HG03521 (cell line): ENCODE measurements around the gene JCHAIN.
"Not testable (repeated sequence)": the region's sequence is repeated elsewhere in the genome, so short reads cannot be mapped to it uniquely, and the experiment has no call there.

Source experiments
- ATAC-seq: cut with Tn5 transposase; IDR thresholded peaks from one replicate; pipeline ENCODE4 v1.9.1; 2021; ENCODE audit warnings: mild to moderate bottlenecking, moderate library complexity; ENCODE audit not compliant: unreplicated experiment

Gene JCHAIN

GRCh38 chr4:70666369-70666768 lies at the start of gene JCHAIN:
JCHAIN (minus strand) TSS chr4:70666508; CDS start chr4:70666490, 18 bp downstream.
- no peak for ATAC-seq

DNA sequence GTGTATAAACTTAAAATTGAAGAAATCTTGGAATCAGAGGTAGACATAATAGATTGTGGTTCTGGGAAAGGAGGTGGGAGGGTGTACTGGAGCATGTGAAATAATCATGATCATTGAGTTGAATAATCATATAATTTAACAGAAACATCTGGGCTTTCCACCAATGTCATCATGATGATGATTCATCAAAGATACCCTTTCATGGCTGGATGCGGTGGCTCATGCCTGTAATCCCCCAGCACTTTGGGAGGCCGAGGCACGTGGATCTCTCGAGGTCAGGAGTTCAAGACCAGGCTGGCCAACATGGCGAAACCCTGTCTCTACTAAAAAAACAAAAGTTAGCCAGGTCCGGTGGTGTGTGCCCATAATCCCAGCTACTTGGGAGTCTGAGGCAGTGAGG lies 48.8 kb upstream of the JCHAIN start:
- no peak for ATAC-seq

GRCh38 chr4:70714079-70714887 lies 48.0 kb upstream of the JCHAIN start:
- peak; percentile 51 for ATAC-seq

- ATAC-seq: peak; percentile 12
These were observed 47.3 kb upstream of the JCHAIN start for GRCh38 chr4:70713453-70714078.

DNA sequence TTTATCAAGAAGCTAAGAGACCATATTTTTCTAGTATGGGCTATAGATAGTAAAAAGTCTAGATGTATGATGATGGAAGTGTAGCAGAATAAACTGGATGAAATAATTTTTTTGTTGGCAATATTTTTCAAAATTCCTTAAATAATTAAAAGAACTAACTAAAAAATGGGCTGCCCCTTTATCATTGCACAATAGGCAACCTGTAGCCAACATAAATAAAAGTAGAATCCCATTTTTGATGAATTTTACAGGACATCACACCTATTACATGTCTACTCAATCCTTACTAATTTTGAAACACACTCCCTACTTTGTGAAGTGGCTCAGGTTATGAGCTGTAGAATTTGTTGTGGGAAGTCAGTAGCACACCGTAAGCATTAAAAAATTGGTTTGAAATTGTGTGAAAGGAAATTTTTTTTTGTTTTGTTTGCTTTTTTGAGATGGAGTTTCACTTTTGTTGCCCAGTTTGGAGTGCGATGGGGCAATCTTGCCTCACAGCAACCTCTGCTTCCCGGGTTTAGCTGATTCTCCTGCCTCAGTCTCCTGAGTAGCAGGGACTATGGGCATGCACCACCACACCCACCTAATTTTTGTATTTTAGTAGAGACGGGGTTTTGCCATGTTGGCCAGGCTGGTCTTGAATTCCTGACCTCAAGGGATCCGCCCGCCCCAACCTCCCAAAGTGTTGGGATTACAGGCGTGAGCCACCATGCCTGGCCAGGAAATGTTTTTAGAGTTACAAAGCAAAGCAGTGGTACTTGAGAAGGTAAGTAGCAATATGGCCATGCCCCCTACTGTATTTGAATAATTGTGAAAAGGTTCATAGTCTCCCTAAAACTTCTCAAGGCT lies 46.5 kb upstream of the JCHAIN start:
- no peak for ATAC-seq

- ATAC-seq: no peak
These were observed 45.8 kb upstream of the JCHAIN start for GRCh38 chr4:70712150-70712549.

GRCh38 chr4:70711599-70711998 lies 45.3 kb upstream of the JCHAIN start:
- no peak for ATAC-seq

DNA sequence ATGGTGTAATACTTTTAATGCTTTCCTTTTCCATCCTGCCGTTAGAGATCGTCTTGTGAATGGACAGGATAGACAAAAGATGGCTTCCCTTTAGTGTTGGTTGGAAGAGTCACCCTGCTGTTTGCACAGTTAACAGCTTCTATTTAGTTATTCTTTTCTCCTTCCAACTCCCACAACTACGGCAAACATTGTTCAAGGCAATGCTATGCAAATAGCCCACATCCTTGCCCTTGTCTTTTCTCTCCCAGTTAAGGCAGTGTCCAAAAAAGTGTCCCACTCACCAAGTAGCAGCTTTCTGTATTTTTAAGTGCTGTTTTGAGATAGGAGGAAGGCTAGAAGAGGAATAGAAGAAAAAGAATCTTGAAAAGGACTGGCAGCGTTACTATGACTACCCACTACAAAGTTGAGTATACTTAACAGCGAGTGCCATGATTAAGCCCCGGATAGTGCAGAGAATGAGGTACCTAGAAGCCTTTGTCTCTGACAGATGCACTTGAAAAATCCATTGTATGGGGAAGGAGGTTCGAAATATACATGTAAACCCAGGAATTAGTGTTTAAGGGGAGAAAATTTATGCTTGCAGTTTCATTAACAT lies 43.4 kb upstream of the JCHAIN start:
- no peak for ATAC-seq

DNA sequence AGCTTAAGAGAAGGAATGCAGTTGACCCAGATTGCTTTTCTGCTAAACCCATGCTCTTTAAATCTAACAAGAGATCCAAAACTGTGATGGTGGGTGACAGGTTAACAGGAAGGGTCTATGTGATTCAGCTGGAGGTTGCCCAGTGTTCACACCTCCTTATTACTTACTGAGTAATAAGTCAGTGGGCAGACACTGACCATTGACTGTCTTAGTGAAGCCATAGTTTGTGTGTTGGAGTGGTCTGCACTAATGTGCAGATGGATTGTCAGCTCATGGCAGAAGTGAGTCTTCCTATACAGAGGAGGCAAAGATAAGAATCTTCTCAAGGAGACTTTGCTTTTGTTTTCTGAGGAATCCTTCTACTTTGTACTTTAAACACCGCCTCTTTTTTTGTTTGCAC lies 40.2 kb upstream of the JCHAIN start:
- ATAC-seq: no peak

- ATAC-seq: no peak
These were observed 39.7 kb upstream of the JCHAIN start for GRCh38 chr4:70706044-70706461.

DNA sequence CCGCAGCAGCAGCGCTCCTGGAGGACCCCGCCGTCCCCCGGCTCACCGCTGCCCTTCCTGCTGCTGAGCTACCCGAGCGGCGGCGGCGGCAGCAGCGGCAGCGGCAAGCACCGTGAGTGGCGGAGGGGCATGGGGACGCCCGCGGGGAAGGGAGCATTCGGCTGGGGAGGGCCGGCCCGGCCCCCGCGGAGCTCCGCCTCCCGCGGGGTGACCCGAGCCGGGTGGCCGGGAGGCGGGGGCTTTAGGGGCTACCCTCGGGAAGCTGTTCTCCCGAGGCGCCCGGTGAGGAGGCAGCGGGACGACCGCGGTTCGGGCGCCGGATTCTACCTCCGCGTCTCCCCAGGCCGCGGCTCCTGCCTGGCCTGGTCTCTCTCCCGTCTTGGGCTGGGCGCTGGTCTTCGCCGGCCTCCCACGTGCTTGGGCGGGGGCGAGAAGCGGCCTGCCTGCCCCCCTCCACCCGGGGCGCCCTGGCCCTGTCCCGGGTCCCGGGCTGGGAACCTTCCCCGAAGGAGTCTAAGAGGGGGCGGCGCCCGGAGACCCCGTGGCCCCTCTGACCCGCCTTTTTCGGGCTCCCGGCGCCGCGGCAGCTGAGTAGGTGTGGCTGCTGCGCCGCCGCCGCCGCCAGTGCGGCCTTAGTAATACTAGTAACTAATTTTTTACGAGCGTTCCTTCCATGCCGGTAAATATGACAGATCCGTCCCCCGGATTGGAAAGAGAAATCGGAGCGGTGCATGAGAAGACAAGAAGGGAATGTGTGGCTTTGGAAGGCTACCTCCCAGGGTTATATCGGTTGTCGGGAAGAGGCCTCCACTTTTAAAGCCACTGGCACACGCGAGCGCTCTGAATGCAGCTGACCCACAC lies 39.1 kb upstream of the JCHAIN start:
- ATAC-seq: peak; percentile 55

- peak; percentile 26 for ATAC-seq
These were observed 38.5 kb upstream of the JCHAIN start for GRCh38 chr4:70704931-70705182.

DNA sequence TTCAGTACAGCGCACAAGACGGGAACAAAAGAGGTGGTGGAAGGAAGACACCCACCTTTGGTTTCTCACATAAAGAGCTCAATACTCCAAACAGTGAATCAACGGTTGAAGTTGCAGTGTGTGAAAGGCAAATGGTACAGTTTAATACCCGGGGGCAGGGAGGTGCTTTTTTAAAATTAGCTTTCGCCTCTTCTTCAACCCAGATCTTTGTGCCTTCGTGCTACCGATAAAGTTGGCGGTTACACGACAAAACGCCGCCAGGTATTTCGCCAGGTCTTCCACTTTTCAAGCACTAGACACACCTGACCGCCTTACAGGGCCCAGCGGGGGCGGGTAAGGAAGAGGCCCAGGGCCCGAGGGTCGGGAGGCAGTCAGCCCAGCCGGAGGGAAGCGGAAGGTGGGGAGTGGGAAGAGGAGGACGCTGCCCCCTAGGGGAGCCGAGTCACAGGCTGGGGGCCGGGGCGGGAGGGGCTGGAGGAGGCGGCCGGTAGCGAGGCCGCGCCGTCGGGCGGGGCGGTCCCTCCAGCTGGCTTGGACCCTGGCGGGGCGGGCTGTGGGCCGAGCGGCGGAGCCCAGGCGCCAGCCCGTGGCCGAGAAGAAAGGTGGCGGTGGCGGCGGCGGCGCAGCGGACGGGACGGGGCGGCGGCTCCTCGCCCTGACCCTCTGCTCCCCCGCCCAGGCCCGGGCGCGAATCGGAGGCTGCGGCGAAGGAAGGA lies 38.1 kb upstream of the JCHAIN start:
- peak; percentile 59 for ATAC-seq

DNA sequence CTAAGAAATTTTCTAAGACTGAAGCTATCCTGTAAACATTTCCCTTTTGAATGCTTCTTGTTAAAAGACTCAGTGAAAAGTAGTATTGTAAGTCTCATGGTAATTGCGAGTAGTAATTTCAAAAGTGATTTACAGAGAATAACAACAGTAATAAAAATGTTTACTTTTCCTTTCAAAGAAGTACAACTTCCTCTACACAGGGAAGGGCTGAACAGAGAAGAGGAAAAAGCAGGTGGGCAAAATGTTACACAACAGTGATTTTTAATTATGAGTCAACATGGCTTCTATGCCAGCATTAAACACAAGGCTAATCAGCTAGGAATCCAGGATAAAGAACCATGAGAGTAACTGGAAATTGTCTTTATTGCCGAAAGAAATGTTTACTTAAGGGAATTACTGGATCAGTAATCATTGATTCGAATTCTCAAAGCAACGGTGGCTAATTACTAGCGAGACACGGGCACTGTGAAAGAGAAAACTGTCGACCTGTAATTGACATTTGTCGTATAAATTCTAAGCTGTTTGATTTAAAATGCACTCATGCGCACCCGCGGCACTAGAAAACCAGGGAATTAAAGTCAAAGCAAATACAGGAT lies 37.4 kb upstream of the JCHAIN start:
- no peak for ATAC-seq

- not testable (repeated sequence) for ATAC-seq
These were observed 36.3 kb upstream of the JCHAIN start for GRCh38 chr4:70702592-70702991.

DNA sequence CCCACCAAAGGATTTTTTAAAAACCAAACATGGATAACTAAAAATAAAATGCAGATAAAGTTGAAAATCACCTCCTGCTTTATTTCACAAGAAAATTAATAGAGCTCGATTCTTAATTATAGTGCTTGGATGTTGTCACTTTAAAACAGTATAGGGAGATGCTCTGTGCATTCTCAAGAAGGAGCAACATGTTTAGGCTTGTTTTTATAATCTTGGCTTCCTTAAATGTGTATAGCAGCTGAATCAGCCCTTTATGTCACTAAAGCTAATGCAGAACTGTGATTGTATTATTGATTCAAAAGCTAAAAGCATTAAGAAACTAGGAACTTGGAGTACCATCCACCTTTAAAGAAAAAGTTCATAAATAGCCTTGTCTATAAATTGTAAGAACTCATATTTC lies 35.0 kb upstream of the JCHAIN start:
- no peak for ATAC-seq

- no peak for ATAC-seq
These were observed 34.4 kb upstream of the JCHAIN start for GRCh38 chr4:70700712-70701111.

DNA sequence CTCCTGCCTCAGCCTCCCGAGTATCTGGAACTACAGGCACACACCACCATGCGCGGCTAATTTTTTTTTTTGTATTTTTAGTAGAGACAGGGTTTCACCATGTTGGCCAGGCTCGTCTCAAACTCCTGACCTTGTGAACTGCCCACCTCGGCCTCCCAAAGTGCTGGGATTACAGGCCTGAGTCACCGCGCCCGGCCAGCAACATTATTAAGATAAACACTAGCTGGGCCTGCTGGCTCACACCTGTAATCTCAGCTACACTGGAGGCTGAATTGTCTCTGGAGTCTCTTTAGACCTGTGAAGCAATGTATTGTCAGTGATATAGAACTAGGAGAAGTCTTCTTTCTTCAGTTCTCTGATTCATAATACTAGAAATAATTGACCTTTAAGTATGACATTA lies 32.1 kb upstream of the JCHAIN start:
- not testable (repeated sequence) for ATAC-seq

GRCh38 chr4:70694633-70695032 lies 28.3 kb upstream of the JCHAIN start:
- not testable (repeated sequence) for ATAC-seq
